ENCODE results near the gene THOC5. TPM values are rescaled to one million over a fixed set of nuclear protein-coding genes. Genes with fewer than 3 reads are reported as not detected.

Gene THOC5
- total and polyA plus RNA-seq, 2 experiments from 2014 or later = 23.0 to 27.7 TPM

- H3K4me3 ChIP-seq = no peak overlapping the region
- H3K79me2 ChIP-seq = no peaks in the 10 kb centered on the region
- peaks cover 14% of the 10 kb centered on the region for H3K4me1 ChIP-seq (ENCODE audit: insufficient read depth)
- H3K9me2 ChIP-seq (replicated peaks; ENCODE audit: insufficient read depth) = no peaks in the 10 kb centered on the region
- no peak overlapping the region for H2AFZ ChIP-seq
- no peaks in the 10 kb centered on the region for H4K20me1 ChIP-seq (ENCODE audit: insufficient read depth, poor library complexity, severe bottlenecking)
- DNase-seq (ENCODE audit: low spot score) = no peak
- H3K36me3 ChIP-seq (replicated peaks; ENCODE audit: insufficient read depth, low read depth) = no peaks in the 10 kb centered on the region
- H3K27me3 ChIP-seq = peaks cover 32% of the 10 kb centered on the region
- H3K4me2 ChIP-seq = no peak overlapping the region
- TF ChIP-seq EZH2phosphoT487 (IDR thresholded peaks at IDR 0.05; ENCODE audit: low read depth, severe bottlenecking, unreplicated experiment) (no peak), EZH2 (IDR thresholded peaks at IDR 0.05; ENCODE audit: borderline replicate concordance) (no peak)
- TF ChIP-seq, protein P1, sequence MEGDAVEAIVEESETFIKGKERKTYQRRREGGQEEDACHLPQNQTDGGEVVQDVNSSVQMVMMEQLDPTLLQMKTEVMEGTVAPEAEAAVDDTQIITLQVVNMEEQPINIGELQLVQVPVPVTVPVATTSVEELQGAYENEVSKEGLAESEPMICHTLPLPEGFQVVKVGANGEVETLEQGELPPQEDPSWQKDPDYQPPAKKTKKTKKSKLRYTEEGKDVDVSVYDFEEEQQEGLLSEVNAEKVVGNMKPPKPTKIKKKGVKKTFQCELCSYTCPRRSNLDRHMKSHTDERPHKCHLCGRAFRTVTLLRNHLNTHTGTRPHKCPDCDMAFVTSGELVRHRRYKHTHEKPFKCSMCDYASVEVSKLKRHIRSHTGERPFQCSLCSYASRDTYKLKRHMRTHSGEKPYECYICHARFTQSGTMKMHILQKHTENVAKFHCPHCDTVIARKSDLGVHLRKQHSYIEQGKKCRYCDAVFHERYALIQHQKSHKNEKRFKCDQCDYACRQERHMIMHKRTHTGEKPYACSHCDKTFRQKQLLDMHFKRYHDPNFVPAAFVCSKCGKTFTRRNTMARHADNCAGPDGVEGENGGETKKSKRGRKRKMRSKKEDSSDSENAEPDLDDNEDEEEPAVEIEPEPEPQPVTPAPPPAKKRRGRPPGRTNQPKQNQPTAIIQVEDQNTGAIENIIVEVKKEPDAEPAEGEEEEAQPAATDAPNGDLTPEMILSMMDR (IDR thresholded peaks at IDR 0.05; ENCODE audit: poor library complexity) = no peak
- no peaks in the 10 kb centered on the region for H3K9me3 ChIP-seq (ENCODE audit: low read depth)
- no peak overlapping the region for H3K27ac ChIP-seq
- WGBS (ENCODE audit: low lambda C conversion rate, missing lambda C conversion rate) = 96% methylated on average over 3 of the region's 3 CpGs
Measured at GRCh38 chr22:29484642-29485041, 68.9 kb downstream of the THOC5 start.

GRCh38 chr22:29483254-29483653 is 70.3 kb downstream of the THOC5 start:
- Histone ChIP-seq H4K20me1 (ENCODE audit: insufficient read depth, poor library complexity, severe bottlenecking) (no peaks in the 10 kb centered on the region), H3K9me2 (replicated peaks; ENCODE audit: insufficient read depth) (no peaks in the 10 kb centered on the region), H3K79me2 (no peaks in the 10 kb centered on the region), H3K27me3 (peaks cover 46% of the 10 kb centered on the region), H2AFZ (no peak overlapping the region), H3K27ac (no peak overlapping the region), H3K9me3 (ENCODE audit: low read depth) (no peaks in the 10 kb centered on the region), H3K4me3 (no peak overlapping the region), H3K4me1 (ENCODE audit: insufficient read depth) (peaks cover 14% of the 10 kb centered on the region), H3K36me3 (replicated peaks; ENCODE audit: insufficient read depth, low read depth) (no peaks in the 10 kb centered on the region), H3K4me2 (no peak overlapping the region)
- no peak for DNase-seq (ENCODE audit: low spot score)
- TF ChIP-seq, protein P1 (IDR thresholded peaks at IDR 0.05; ENCODE audit: poor library complexity) = no peak
- TF ChIP-seq EZH2 (IDR thresholded peaks at IDR 0.05; ENCODE audit: borderline replicate concordance) (no peak), EZH2phosphoT487 (IDR thresholded peaks at IDR 0.05; ENCODE audit: low read depth, severe bottlenecking, unreplicated experiment) (no peak)
- WGBS (ENCODE audit: low lambda C conversion rate, missing lambda C conversion rate) = 92% methylated on average over 13 of the region's 13 CpGs

DNA sequence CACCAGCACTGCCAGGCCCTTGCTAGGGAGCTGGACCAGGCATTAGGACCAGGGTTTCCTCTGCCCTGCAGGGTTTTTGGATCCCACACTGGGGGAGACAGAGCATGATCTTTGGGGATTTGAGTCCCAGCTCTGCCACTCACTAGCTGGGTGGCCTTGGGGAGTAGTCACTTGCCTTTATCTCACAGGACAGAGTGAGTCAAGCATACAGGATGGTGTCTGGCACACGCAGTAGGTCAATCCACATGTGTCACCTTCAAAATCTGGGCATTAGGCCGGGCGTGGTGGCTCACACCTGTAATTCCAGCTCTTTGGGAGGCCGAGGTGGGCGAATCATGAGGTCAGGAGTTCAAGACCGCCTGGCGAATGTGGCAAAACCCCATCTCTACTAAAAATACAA is 70.8 kb downstream of the THOC5 start:
- Histone ChIP-seq H3K27ac (no peak overlapping the region), H2AFZ (no peak overlapping the region), H4K20me1 (ENCODE audit: insufficient read depth, poor library complexity, severe bottlenecking) (no peaks in the 10 kb centered on the region), H3K4me3 (no peak overlapping the region), H3K36me3 (replicated peaks; ENCODE audit: insufficient read depth, low read depth) (no peaks in the 10 kb centered on the region), H3K9me2 (replicated peaks; ENCODE audit: insufficient read depth) (no peaks in the 10 kb centered on the region), H3K27me3 (peaks cover 51% of the 10 kb centered on the region), H3K9me3 (ENCODE audit: low read depth) (no peaks in the 10 kb centered on the region), H3K79me2 (no peaks in the 10 kb centered on the region), H3K4me2 (no peak overlapping the region), H3K4me1 (ENCODE audit: insufficient read depth) (peaks cover 14% of the 10 kb centered on the region)
- DNase-seq (ENCODE audit: low spot score) = no peak
- 94% methylated on average over 7 of the region's 7 CpGs for WGBS (ENCODE audit: low lambda C conversion rate, missing lambda C conversion rate)
- TF ChIP-seq EZH2 (IDR thresholded peaks at IDR 0.05; ENCODE audit: borderline replicate concordance) (no peak), EZH2phosphoT487 (IDR thresholded peaks at IDR 0.05; ENCODE audit: low read depth, severe bottlenecking, unreplicated experiment) (no peak)
- TF ChIP-seq, protein P1 (IDR thresholded peaks at IDR 0.05; ENCODE audit: poor library complexity) = no peak

DNA sequence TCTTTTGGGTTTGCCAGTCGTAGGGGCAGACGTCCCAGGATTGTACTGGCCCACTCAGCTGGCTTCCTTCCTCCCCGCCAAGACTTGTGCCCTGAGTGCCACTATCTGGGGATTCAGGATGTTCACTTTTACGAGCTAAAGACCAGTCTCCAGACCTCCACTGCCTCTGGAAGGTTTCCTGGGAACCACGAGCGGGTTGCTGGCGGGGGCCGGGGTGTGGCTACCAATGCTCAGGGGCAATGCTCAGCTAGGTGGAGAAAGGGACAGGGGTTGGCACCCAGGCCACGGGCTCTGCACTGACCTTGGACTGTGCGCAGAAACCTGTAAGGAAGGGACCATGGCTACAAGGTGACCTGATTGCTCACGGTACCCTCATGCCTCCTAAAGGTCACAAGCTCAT is 71.3 kb downstream of the THOC5 start:
- DNase-seq (ENCODE audit: low spot score) = no peak
- H3K9me3 ChIP-seq (ENCODE audit: low read depth) = no peaks in the 10 kb centered on the region
- H3K27ac ChIP-seq = no peak overlapping the region
- TF ChIP-seq, protein P1 (IDR thresholded peaks at IDR 0.05; ENCODE audit: poor library complexity) = no peak
- TF ChIP-seq EZH2phosphoT487 (IDR thresholded peaks at IDR 0.05; ENCODE audit: low read depth, severe bottlenecking, unreplicated experiment) (no peak), EZH2 (IDR thresholded peaks at IDR 0.05; ENCODE audit: borderline replicate concordance) (no peak)
- no peaks in the 10 kb centered on the region for H3K9me2 ChIP-seq (replicated peaks; ENCODE audit: insufficient read depth)
- 68% methylated on average over 11 of the region's 11 CpGs for WGBS (ENCODE audit: low lambda C conversion rate, missing lambda C conversion rate)
- H3K4me2 ChIP-seq = no peak overlapping the region
- H3K27me3 ChIP-seq = peaks cover 56% of the 10 kb centered on the region
- no peaks in the 10 kb centered on the region for H4K20me1 ChIP-seq (ENCODE audit: insufficient read depth, poor library complexity, severe bottlenecking)
- no peak overlapping the region for H2AFZ ChIP-seq
- H3K4me3 ChIP-seq = no peak overlapping the region
- peaks cover 14% of the 10 kb centered on the region for H3K4me1 ChIP-seq (ENCODE audit: insufficient read depth)
- no peaks in the 10 kb centered on the region for H3K79me2 ChIP-seq
- H3K36me3 ChIP-seq (replicated peaks; ENCODE audit: insufficient read depth, low read depth) = no peaks in the 10 kb centered on the region

Measured in hepatocyte (in vitro differentiated cells).